ENCODE data around the gene TSPAN18.

- TF ChIP-seq POLR2A (IDR thresholded peaks at IDR 0.05) (no peak), EP300 (IDR thresholded peaks at IDR 0.05) (no peak), CTCF (IDR thresholded peaks at IDR 0.05) (no peak)
Observed at GRCh38 chr11:44840085-44840478, 113.3 kb downstream of the TSPAN18 start.

Data from tibial nerve (tissue), 4 donors.